ENCODE results near the gene YKT6.
"Not testable (repeated sequence)": the region's sequence is repeated elsewhere in the genome, so short reads cannot be mapped to it uniquely, and the experiment has no call there.

The YKT6 gene

GRCh38 chr7:44172803-44173424, 27.9 kb upstream of the YKT6 start:
- DNase-seq = no peak

GRCh38 chr7:44173911-44174693, 26.7 kb upstream of the YKT6 start:
- DNase-seq = no peak

- not testable (repeated sequence) for DNase-seq
These were observed 26.2 kb upstream of the YKT6 start for GRCh38 chr7:44174694-44174948.

- DNase-seq = no peak
These were observed 25.0 kb upstream of the YKT6 start for GRCh38 chr7:44175730-44176129.

- DNase-seq = no peak
These were observed 24.3 kb upstream of the YKT6 start for GRCh38 chr7:44176486-44176885.

GRCh38 chr7:44177570-44178131, 23.1 kb upstream of the YKT6 start:
- DNase-seq = no peak

GRCh38 chr7:44180631-44181030, 20.1 kb upstream of the YKT6 start:
- DNase-seq = no peak

GRCh38 chr7:44182827-44183226, 18.0 kb upstream of the YKT6 start:
- no peak for DNase-seq

- no peak for DNase-seq
These were observed 17.4 kb upstream of the YKT6 start for GRCh38 chr7:44183386-44183785.

- no peak for DNase-seq
These were observed 16.4 kb upstream of the YKT6 start for GRCh38 chr7:44184206-44184872.

GRCh38 chr7:44184873-44185446, 15.8 kb upstream of the YKT6 start:
- no peak for DNase-seq

- no peak for DNase-seq
These were observed 15.0 kb upstream of the YKT6 start for GRCh38 chr7:44185729-44186128.

- no peak for DNase-seq
These were observed 14.0 kb upstream of the YKT6 start for GRCh38 chr7:44186736-44187135.

GRCh38 chr7:44187636-44188416, 13.0 kb upstream of the YKT6 start:
- DNase-seq = no peak

- no peak for DNase-seq
These were observed 12.1 kb upstream of the YKT6 start for GRCh38 chr7:44188480-44189225.

- DNase-seq = no peak
These were observed 11.3 kb upstream of the YKT6 start, which contains the start of gene GCK for GRCh38 chr7:44189286-44189992. Gene GCK (minus strand): TSS chr7:44189439. CDS start chr7:44188953, 486 bp downstream.

GRCh38 chr7:44189993-44190872, 10.5 kb upstream of the YKT6 start:
- no peak for DNase-seq

GRCh38 chr7:44191171-44191570, 9.6 kb upstream of the YKT6 start:
- no peak for DNase-seq

- no peak for DNase-seq
These were observed 7.6 kb upstream of the YKT6 start for GRCh38 chr7:44193011-44193802.
